ENCODE results near the gene TEN1. TPM values are rescaled to one million over a fixed set of nuclear protein-coding genes. Genes with fewer than 3 reads are reported as not detected.

The TEN1 gene
- total and polyA plus RNA-seq, 7 experiments from 2014 or later: 12.8 to 20.1 (median 13.8) TPM

GRCh38 chr17:76002100-76002499 is 23.1 kb downstream of the TEN1 start:
- Mint-ChIP-seq H3K27me3 (no peaks in the 10 kb centered on the region), H3K4me3 (no peak overlapping the region), H3K4me1 (peaks cover 7 to 18% (median 11%) of the 10 kb centered on the region in 7 donors), H3K36me3 (peaks cover 0 to 4% (median under 1%) of the 10 kb centered on the region in 5 donors), H3K27ac (peak overlapping the region in 1 of 9 donors; percentile 31), H3K9me3 (peaks cover 0 to 3% (median 0%) of the 10 kb centered on the region in 11 donors)
- ChIA-PET CTCF (interaction anchor here (1.0 to 2.9 kb wide), 4 partner anchors 8 to 96 kb away, joined by 3 to 12 read pairs (median 7); no protein-coding TSS in a partner anchor), POLR2A (no interaction called here)
- DNase-seq (no peak), ATAC-seq (no peak)
- H3K27me3 ChIP-seq (ENCODE audit: control insufficient read depth in 2 of 2, insufficient read depth in 2 of 2, low read length in 2 of 2): no peaks in the 10 kb centered on the region
- no peak overlapping the region for H3K27ac ChIP-seq (ENCODE audit: low read depth, low read length)
- intact Hi-C loops (cut with micrococcal nuclease): no loop called here
- peaks cover 5% of the 10 kb centered on the region in 2 donors for H3K4me1 ChIP-seq (ENCODE audit: control insufficient read depth in 2 of 2, insufficient read depth in 2 of 2, low read length in 2 of 2)
- H3K36me3 ChIP-seq (ENCODE audit: control insufficient read depth in 2 of 3, insufficient read depth in 3 of 3, low read length in 3 of 3): no peaks in the 10 kb centered on the region
- no peak overlapping the region for H3K4me3 ChIP-seq (ENCODE audit: low read length)
- no peaks in the 10 kb centered on the region for H3K9me3 ChIP-seq (ENCODE audit: control insufficient read depth in 2 of 3, low read length in 3 of 3)

GRCh38 chr17:76003915-76004314 is 24.9 kb downstream of the TEN1 start:
- POLR2A ChIA-PET: interaction anchor here (0.7 to 1.8 kb wide), 2 partner anchors 35 to 94 kb away, joined by 3 to 4 read pairs; no protein-coding TSS in a partner anchor
- H3K4me3 Mint-ChIP-seq: no peak overlapping the region
- no peaks in the 10 kb centered on the region for H3K27me3 Mint-ChIP-seq
- no peak overlapping the region for H3K27ac ChIP-seq (ENCODE audit: low read depth, low read length)
- ATAC-seq (no peak), DNase-seq (no peak)
- no peak overlapping the region for H3K27ac Mint-ChIP-seq
- no peaks in the 10 kb centered on the region for H3K4me1 ChIP-seq (ENCODE audit: control insufficient read depth in 2 of 2, insufficient read depth in 2 of 2, low read length in 2 of 2)
- no peaks in the 10 kb centered on the region for H3K36me3 ChIP-seq (ENCODE audit: control insufficient read depth in 2 of 3, insufficient read depth in 3 of 3, low read length in 3 of 3)
- H3K4me3 ChIP-seq (ENCODE audit: low read length): no peak overlapping the region
- CTCF ChIA-PET: interaction anchor here (0.6 to 3.4 kb wide), 9 partner anchors 10 to 394 kb away, joined by 3 to 33 read pairs (median 3); partner anchors contain the start of gene MRPL38
- peaks cover 0 to 3% (median 0%) of the 10 kb centered on the region in 11 donors for H3K9me3 Mint-ChIP-seq
- peaks cover 0 to 7% (median 4%) of the 10 kb centered on the region in 7 donors for H3K4me1 Mint-ChIP-seq
- no peaks in the 10 kb centered on the region for H3K27me3 ChIP-seq (ENCODE audit: control insufficient read depth in 2 of 2, insufficient read depth in 2 of 2, low read length in 2 of 2)
- H3K9me3 ChIP-seq (ENCODE audit: control insufficient read depth in 2 of 3, low read length in 3 of 3): no peaks in the 10 kb centered on the region
- intact Hi-C loops (cut with micrococcal nuclease): loop anchor here in 1 of 2 donors (2.0 kb wide), 1 partner anchor 251 kb away; no protein-coding TSS in a partner anchor
- peaks cover 0 to 4% (median 0%) of the 10 kb centered on the region in 5 donors for H3K36me3 Mint-ChIP-seq

DNA sequence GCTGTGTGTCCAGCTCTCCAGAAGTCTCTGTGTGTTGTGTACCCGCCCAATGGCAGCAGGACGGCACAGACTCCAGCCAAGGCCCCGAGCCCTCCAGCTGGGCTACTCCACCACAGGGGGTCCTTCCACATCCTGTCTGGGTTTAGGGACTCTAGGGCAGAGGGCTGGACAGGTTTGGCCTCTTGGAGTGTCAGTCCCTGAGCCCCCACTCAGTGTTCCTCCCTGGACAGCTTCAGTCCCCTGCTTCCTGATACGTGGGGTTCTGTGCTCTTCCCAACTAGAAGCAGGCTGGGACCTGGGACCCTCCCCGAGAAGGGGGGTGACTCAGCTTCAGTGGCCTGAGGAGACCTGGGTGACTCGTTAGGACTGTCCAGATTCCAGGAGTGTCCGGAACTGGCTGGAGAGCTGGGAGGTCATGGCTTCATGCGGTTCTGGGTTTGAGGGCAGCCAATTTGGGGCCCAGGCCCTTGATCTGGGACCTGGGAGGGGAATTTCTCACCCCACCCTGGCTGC is 25.8 kb downstream of the TEN1 start:
- ATAC-seq: no peak
- Mint-ChIP-seq H3K9me3 (peaks cover 0 to 3% (median 0%) of the 10 kb centered on the region in 11 donors), H3K4me1 (peaks cover 0 to 7% (median 4%) of the 10 kb centered on the region in 7 donors), H3K36me3 (peaks cover 0 to 4% (median 0%) of the 10 kb centered on the region in 5 donors), H3K27ac (no peak overlapping the region), H3K27me3 (no peaks in the 10 kb centered on the region), H3K4me3 (no peak overlapping the region)
- intact Hi-C loops (cut with micrococcal nuclease): loop anchor here (1.0 to 2.0 kb wide), 4 partner anchors 26 to 252 kb away; partner anchors contain the start of genes ACOX1 (in 1 of the 2), TEN1 (in 1 of the 2) and WBP2 (in 1 of the 2)
- Histone ChIP-seq H3K4me3 (ENCODE audit: low read length) (no peak overlapping the region), H3K9me3 (ENCODE audit: control insufficient read depth in 2 of 3, low read length in 3 of 3) (no peaks in the 10 kb centered on the region), H3K27me3 (ENCODE audit: control insufficient read depth in 2 of 2, insufficient read depth in 2 of 2, low read length in 2 of 2) (no peaks in the 10 kb centered on the region), H3K4me1 (ENCODE audit: control insufficient read depth in 2 of 2, insufficient read depth in 2 of 2, low read length in 2 of 2) (no peaks in the 10 kb centered on the region), H3K27ac (ENCODE audit: low read depth, low read length) (no peak overlapping the region), H3K36me3 (ENCODE audit: control insufficient read depth in 2 of 3, insufficient read depth in 3 of 3, low read length in 3 of 3) (no peaks in the 10 kb centered on the region)
- POLR2A ChIA-PET: interaction anchor here (1.4 to 1.8 kb wide), 4 partner anchors 95 to 150 kb away, joined by 3 to 10 read pairs (median 4); partner anchors contain the start of genes MRPL38 and WBP2
- no peak for DNase-seq
- CTCF ChIA-PET: interaction anchor here (0.7 to 3.4 kb wide), 15 partner anchors 8 to 394 kb away, joined by 3 to 33 read pairs (median 4); partner anchors contain the start of gene MRPL38

- ChIA-PET CTCF (interaction anchor here (0.6 to 3.4 kb wide), 21 partner anchors 8 to 1955 kb away, joined by 3 to 33 read pairs (median 4); partner anchors contain the start of gene MRPL38), POLR2A (interaction anchor here (0.6 to 1.8 kb wide), 7 partner anchors 25 to 211 kb away, joined by 3 to 10 read pairs (median 4); partner anchors contain the start of genes MRPL38 and WBP2)
- no peaks in the 10 kb centered on the region for H3K27me3 ChIP-seq (ENCODE audit: control insufficient read depth in 2 of 2, insufficient read depth in 2 of 2, low read length in 2 of 2)
- Mint-ChIP-seq H3K4me3 (no peak overlapping the region), H3K36me3 (peaks cover 0 to 4% (median 0%) of the 10 kb centered on the region in 5 donors), H3K9me3 (peaks cover 0 to 3% (median 0%) of the 10 kb centered on the region in 11 donors), H3K27ac (peak overlapping the region in 3 of 9 donors; percentile 47 to 65 (median 55)), H3K27me3 (no peaks in the 10 kb centered on the region), H3K4me1 (peaks cover 0 to 7% (median 4%) of the 10 kb centered on the region in 7 donors)
- H3K27ac ChIP-seq (ENCODE audit: low read depth, low read length): no peak overlapping the region
- ATAC-seq (peak; percentile 77), DNase-seq (peak; percentile 57 to 87 (median 73))
- intact Hi-C loops (cut with micrococcal nuclease): loop anchor here (1.0 to 2.0 kb wide), 4 partner anchors 26 to 253 kb away; partner anchors contain the start of genes ACOX1 (in 1 of the 2), TEN1 (in 1 of the 2) and WBP2 (in 1 of the 2)
- no peaks in the 10 kb centered on the region for H3K36me3 ChIP-seq (ENCODE audit: control insufficient read depth in 2 of 3, insufficient read depth in 3 of 3, low read length in 3 of 3)
- H3K4me1 ChIP-seq (ENCODE audit: control insufficient read depth in 2 of 2, insufficient read depth in 2 of 2, low read length in 2 of 2): no peaks in the 10 kb centered on the region
- no peaks in the 10 kb centered on the region for H3K9me3 ChIP-seq (ENCODE audit: control insufficient read depth in 2 of 3, low read length in 3 of 3)
- no peak overlapping the region for H3K4me3 ChIP-seq (ENCODE audit: low read length)
Measured at GRCh38 chr17:76005263-76006149, 26.5 kb downstream of the TEN1 start.

DNA sequence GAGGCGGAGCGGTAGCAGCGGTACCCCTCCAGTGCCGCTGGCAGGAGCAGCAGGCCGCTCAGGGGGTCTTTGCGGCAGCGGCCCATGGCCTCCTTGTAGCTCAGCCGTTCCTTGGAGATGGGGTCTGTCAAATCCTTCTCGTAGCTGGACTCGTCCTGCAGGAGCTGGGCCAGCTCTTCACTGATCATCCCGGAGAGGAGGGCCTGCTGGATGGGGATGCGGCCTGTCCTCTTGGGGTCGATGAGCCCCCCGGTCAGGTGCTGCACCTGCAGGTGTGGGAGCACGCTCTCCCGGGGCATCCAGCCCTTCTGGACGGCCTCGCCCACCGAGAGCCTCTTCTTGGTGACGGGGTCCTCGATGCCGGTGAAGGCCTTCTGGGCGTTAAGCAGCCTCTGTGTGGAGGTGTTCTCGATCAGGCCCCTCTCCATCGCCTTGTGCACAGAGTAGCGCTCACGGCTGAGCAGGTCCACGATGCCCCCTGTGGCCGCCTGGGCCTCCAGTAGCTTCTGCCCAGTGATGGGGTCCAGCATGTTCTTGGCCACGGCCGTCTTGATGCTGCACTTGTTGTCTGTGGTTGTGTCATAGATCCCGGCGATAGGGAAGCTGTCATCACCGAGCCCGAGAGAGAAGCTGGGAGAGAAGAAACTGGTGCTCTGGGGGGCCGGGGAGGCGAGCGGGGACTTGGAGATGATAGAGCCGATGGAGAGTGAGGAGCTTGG is 28.2 kb downstream of the TEN1 start:
- ATAC-seq (no peak), DNase-seq (no peak)
- Mint-ChIP-seq H3K4me1 (peaks cover 0 to 7% (median 4%) of the 10 kb centered on the region in 7 donors), H3K9me3 (peaks cover 0 to 3% (median 0%) of the 10 kb centered on the region in 11 donors), H3K27me3 (no peaks in the 10 kb centered on the region), H3K4me3 (no peak overlapping the region), H3K36me3 (peaks cover 0 to 4% (median 0%) of the 10 kb centered on the region in 5 donors), H3K27ac (no peak overlapping the region)
- ChIA-PET POLR2A (interaction anchor here (1.1 kb wide), 1 partner anchor 9 kb away, joined by 4 read pairs; no protein-coding TSS in a partner anchor), CTCF (interaction anchor here (0.7 to 1.7 kb wide), 3 partner anchors 53 to 101 kb away, joined by 3 to 6 read pairs (median 6); no protein-coding TSS in a partner anchor)
- intact Hi-C loops (cut with micrococcal nuclease): no loop called here
- Histone ChIP-seq H3K9me3 (ENCODE audit: control insufficient read depth in 2 of 3, low read length in 3 of 3) (no peaks in the 10 kb centered on the region), H3K27me3 (ENCODE audit: control insufficient read depth in 2 of 2, insufficient read depth in 2 of 2, low read length in 2 of 2) (no peaks in the 10 kb centered on the region), H3K36me3 (ENCODE audit: control insufficient read depth in 2 of 3, insufficient read depth in 3 of 3, low read length in 3 of 3) (no peaks in the 10 kb centered on the region), H3K27ac (ENCODE audit: low read depth, low read length) (no peak overlapping the region), H3K4me1 (ENCODE audit: control insufficient read depth in 2 of 2, insufficient read depth in 2 of 2, low read length in 2 of 2) (no peaks in the 10 kb centered on the region), H3K4me3 (ENCODE audit: low read length) (no peak overlapping the region)

Measured in naive thymus-derived CD4-positive, alpha-beta T cell (primary cell).